GM13977 (cell line): ENCODE measurements around the gene PROM1.

Experiments used
- DNase-seq: peaks from one replicate; pipeline ENCODE4 v3.0.0; 2012; ENCODE audit warnings: low spot score
- CTCF ChIP-seq: IDR thresholded peaks from 2 replicates; pipeline ENCODE4 v1.5.1; 2012; ENCODE audit warnings: mild to moderate bottlenecking, control low read depth; ENCODE audit not compliant: insufficient read depth; ENCODE audit errors: extremely low read depth, missing control alignments
- in situ Hi-C: fragments of 300-500 bp; cut with MboI; formaldehyde crosslinking; loops from one replicate; pipeline ENCODE4 v1.12.0; 2022; ENCODE audit warnings: low sequenced_read_pairs, low pct_unique_long_range_greater_than_20kb, mixed read lengths, inconsistent platforms; ENCODE audit not compliant: unreplicated experiment

The PROM1 gene

DNA sequence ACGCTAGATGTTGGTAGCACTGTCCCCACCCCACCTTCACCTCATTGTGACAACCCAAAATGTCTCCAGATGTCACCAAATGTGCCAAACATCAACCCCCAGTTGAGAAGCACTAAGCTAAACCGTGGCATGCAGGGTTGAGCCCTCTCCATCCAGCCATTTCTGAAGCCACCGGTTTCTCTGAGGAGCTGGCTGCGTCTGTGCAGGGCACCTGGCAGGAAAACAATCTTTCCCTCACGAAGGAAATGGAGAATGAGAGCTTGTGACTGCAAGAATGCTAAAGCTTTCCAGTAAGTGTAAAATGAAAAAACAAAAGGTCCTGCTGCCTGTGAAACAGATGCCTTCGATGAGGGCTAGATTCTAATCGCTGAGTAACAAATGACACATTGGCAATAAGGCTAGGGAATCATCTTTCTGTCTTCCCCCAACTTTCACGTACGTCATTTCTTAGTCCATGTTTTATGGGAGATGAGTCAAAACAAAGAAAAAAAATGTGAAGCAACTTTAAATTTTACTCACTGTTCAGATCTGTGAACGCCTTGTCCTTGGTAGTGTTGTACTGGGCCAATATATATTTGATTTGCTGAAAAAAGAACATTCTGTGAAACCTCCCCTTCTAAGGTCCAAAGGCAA lies 59.9 kb downstream of the PROM1 start:
- TF ChIP-seq CTCF, result no peak
- no peak for DNase-seq
- in situ Hi-C loops, result no loop called here

- DNase-seq, result no peak
- in situ Hi-C loops, result no loop called here
- no peak for TF ChIP-seq CTCF
Measured at GRCh38 chr4:16021804-16022560, 61.8 kb downstream of the PROM1 start.

DNA sequence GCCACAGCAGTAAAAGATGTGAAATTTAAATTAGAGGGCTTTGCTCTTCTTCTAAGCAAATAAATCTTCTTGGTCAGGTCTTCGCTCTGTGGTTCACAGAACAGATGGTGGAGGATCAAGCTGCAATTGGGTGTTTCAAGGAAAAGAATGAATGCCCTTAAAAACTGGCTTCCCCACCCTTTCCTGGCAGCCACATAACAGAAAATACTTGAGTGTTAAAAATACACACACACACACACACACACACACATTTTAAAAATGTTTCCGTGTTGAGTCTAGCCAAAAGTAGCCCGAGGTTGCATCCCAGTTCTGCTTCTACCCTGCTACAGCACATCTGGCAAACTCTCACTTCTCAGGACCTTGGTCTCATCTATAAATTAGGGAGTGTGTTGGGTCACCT lies 64.2 kb downstream of the PROM1 start:
- no peak for DNase-seq

GRCh38 chr4:16018841-16019240 lies 65.0 kb downstream of the PROM1 start:
- TF ChIP-seq CTCF, result no peak
- in situ Hi-C loops, result no loop called here
- DNase-seq, result no peak

More for the DNA sequence above, 64.2 kb downstream of the PROM1 start:
- no peak for TF ChIP-seq CTCF
- in situ Hi-C loops, result no loop called here

GRCh38 chr4:16018061-16018676 lies 65.7 kb downstream of the PROM1 start:
- no peak for TF ChIP-seq CTCF
- DNase-seq, result no peak
- in situ Hi-C loops, result no loop called here

DNA sequence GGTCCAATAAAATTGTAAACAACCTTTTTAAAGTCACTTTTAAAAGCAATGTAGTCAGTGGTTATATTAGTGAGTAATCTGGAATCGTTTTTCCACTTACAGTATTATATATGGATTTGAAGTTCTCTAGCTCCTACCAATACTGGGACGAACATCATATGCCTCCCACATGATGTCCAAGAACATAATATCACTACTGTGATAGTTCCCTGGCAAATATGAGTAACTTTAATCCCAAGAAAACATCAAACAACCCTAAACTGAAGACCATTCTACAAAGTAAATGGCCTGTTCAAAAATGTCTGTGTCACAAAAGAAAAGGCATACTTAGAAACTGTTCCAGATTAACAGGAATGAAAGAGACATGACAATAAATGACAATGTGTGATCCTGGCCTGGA lies 67.3 kb downstream of the PROM1 start:
- TF ChIP-seq CTCF, result no peak
- in situ Hi-C loops, result no loop called here

More for the DNA sequence above, 67.3 kb downstream of the PROM1 start:
- DNase-seq, result no peak
